ENCODE data around the gene WNT11.

- TF ChIP-seq TOX (CRISPR knock-in tag; IDR thresholded peaks at IDR 0.05; ENCODE audit: borderline replicate concordance) (no peak), PPARA (CRISPR knock-in tag; IDR thresholded peaks at IDR 0.05; ENCODE audit: borderline replicate concordance) (no peak), PATZ1 (CRISPR knock-in tag; IDR thresholded peaks at IDR 0.05; ENCODE audit: borderline replicate concordance) (no peak), RARB (CRISPR knock-in tag; IDR thresholded peaks at IDR 0.05) (no peak), GLIS3 (CRISPR knock-in tag; IDR thresholded peaks at IDR 0.05) (no peak), ZFP30 (CRISPR knock-in tag; IDR thresholded peaks at IDR 0.05) (no peak), ZNF565 (CRISPR knock-in tag; conservative IDR thresholded peaks at IDR 0.05; ENCODE audit: low read depth) (no peak), SNAI2 (CRISPR knock-in tag; IDR thresholded peaks at IDR 0.05) (no peak)
- TF ChIP-seq, protein P1, sequence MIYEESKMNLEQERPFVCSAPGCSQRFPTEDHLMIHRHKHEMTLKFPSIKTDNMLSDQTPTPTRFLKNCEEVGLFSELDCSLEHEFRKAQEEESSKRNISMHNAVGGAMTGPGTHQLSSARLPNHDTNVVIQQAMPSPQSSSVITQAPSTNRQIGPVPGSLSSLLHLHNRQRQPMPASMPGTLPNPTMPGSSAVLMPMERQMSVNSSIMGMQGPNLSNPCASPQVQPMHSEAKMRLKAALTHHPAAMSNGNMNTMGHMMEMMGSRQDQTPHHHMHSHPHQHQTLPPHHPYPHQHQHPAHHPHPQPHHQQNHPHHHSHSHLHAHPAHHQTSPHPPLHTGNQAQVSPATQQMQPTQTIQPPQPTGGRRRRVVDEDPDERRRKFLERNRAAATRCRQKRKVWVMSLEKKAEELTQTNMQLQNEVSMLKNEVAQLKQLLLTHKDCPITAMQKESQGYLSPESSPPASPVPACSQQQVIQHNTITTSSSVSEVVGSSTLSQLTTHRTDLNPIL (CRISPR knock-in tag; IDR thresholded peaks at IDR 0.05; ENCODE audit: low read depth): no peak
- TF ChIP-seq, protein P2, sequence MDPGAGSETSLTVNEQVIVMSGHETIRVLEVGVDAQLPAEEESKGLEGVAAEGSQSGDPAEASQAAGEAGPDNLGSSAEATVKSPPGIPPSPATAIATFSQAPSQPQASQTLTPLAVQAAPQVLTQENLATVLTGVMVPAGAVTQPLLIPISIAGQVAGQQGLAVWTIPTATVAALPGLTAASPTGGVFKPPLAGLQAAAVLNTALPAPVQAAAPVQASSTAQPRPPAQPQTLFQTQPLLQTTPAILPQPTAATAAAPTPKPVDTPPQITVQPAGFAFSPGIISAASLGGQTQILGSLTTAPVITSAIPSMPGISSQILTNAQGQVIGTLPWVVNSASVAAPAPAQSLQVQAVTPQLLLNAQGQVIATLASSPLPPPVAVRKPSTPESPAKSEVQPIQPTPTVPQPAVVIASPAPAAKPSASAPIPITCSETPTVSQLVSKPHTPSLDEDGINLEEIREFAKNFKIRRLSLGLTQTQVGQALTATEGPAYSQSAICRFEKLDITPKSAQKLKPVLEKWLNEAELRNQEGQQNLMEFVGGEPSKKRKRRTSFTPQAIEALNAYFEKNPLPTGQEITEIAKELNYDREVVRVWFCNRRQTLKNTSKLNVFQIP (CRISPR knock-in tag; IDR thresholded peaks at IDR 0.05; ENCODE audit: borderline replicate concordance, low read depth): no peak
Observed at GRCh38 chr11:76209375-76209972, 3.2 kb upstream of the WNT11 start.

Measured in SK-N-SH treated with all-trans-retinoic acid at 6 μM for 48 hours (cell line).